GM21717 (cell line): ENCODE results near the gene TLCD1.
A peak's percentile ranks its signal among the peaks of the same experiment; 100 is the strongest.

ENCODE experiments used
- ATAC-seq: cut with Tn5 transposase; IDR thresholded peaks from one replicate; pipeline ENCODE4 v1.9.1; 2021; ENCODE audit warnings: mild to moderate bottlenecking, moderate library complexity; ENCODE audit not compliant: unreplicated experiment

The TLCD1 gene

DNA sequence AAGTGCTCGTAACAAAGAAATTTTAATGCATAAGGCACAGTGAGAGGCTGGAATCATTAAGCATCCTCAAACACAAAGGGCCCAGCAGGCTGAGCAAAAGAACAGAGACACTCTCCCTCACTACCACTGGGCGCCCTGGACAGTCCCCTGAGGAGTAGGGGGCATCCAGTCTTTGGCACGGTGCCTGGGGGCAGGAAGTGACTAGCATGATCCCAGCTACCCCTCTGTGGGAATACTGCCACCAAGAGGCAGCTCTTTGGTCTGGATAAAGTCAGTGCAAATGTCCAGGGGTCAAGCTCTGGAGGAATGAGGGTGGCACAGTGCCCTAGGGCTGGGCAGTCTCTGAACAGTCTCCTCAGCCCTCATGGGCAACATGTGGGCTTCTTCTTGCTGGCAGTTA is 11.8 kb downstream of the TLCD1 start:
- ATAC-seq = no peak

DNA sequence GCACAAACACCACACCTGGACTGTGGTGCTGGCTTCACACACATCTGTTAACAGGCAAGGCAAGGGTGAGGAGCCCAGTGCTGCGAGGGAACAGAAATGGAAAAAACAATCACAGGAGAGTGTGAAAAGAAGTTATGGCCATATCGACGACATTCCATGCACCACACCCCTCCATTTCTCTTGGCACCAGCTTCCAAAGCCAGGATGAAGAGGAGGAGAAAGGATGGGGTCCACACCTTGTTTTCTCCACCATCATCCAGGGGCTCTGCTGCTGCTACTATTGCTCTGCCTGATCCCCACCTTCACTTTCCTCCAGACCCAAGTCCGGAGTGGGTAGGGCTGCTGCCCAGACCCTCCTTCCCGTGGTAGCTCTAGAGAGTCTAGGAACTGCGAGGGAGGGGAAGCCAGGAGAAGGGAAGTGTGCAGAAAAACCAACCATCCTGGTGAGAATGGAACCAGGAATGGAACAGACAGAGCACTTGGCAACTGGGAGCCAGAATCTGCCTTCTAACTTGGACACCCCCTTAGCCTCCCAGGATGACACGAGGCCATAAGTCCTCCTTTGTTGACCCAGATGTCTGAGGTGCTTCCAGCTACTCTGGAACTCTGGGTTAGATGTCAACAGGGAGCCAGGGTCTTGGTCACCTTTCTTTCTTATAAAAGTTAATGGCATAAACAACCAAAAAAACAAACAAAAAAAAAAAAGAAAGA is 13.2 kb downstream of the TLCD1 start:
- no peak for ATAC-seq

DNA sequence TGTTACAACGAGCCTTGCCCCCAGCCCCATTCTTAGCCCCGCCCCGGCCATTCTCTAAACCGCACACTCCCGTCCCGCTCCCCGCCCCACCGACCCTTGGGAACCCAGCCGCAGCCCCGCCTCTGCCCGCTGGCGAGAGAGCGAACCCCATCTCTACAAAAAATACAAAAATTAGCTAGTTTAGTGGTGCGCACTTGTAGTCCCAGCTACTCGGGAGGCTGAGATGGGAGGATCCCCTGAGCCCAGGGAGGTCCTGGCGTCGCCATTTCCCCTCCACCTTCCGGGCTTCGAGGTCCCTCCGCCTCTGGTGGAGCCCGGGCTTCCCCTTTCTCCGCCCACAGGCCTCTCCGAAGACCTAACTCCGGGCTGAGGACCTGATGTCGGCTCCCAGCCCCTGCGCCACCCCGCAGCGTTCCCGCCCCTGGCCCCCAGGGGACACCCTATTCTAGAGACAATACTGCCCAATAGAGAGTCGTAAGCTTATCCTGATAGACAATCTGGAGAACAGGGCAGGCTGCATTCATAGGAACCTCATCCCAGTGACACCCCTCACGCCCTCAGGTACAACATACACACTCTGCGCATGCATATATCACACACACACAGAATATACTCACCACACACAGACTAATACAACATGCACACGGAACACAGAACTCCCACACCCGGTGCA is 13.9 kb downstream of the TLCD1 start:
- ATAC-seq = no peak

- ATAC-seq = no peak
These were observed 14.4 kb downstream of the TLCD1 start, which contains the start of gene PROCA1 for GRCh38 chr17:28711723-28712031. Gene PROCA1 (minus strand): TSS chr17:28711888. CDS start chr17:28711660, 228 bp downstream.

DNA sequence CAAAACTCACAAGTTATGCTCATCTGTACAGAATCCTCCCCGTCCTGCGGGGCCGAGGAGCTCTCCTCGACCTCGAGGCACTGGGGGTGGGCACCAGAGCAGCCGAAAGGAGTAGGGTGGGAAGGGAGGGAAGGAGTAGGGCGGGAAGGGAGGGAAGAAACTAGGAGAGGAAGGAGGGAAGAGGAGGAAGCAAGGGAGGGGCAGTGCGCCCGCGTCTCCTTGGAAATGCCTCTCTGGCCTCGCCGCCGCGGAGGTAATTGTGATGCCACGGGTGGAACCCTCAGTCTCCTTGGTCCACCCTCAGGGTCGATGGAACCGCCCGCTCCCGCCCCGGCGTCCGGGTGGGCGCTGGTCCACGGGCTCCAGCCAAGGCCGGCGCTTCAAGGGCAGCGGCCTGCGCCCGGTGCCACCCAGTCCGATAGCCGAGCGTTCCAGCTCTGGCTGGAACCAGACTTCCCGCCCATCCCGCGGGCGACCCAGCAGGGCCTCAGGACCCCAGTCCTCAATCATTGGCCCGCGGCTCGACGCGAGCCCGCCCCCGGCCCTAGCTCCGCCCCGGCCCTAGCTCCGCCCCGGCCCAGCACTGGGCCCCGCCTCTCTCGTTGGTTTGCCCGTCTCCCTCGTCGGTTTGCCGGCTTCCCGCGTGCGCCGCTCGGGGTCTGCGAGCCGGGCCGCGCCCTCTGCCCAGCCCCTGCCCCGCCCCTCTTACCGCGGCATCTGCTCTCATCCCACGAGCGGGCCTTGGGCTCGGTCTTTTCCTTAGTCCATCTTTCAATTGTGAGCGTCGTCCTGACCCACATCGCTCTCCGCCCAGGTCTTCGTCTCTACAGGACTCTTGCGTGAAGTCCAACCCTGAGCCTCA is 14.9 kb downstream of the TLCD1 start:
- peak; percentile 63 for ATAC-seq

GRCh38 chr17:28707339-28707720 is 18.7 kb downstream of the TLCD1 start:
- ATAC-seq = no peak

DNA sequence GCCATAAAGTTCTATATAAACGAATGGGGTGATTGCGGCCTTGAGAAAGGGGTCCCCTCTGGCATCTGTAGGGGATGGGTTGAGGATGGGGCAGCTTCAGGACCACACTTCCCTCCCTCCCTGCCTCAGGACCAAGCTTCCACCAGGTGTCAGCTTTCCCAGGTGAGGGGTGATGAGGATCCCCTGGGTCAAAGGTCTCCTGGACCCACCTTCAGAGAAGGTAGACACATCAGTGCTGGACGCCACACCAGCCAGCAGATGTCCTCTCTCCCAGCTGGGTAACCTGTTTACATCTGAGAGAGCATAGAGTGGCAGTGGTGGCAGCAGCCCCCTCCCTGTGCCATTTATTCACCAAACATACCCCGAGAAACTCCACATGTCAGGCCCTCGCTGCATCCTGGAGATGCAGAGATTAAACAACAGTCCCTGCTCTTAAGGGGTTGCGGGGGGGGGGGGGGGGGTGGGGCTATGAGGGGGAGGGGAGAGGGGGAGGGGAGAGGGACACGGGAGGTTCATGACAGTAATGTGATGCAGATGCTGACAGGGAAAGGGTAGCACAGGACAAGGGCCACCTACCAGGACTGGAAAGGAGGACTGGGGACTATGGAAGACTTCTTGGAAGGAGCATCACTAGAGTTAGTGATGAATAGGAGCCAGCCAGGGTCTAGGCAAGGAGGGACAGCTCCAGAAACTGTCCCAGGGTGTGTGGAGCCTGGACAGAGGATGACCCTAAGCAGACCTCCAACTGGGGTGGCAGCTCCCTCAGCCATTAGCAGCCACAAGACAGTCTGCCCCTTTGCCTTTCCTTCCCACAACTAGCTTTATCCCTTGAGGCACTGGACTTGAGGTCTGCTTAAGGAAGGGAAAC is 19.3 kb downstream of the TLCD1 start:
- no peak for ATAC-seq

- ATAC-seq = no peak
These were observed 20.2 kb downstream of the TLCD1 start for GRCh38 chr17:28705728-28706334.

GRCh38 chr17:28705074-28705659 is 20.9 kb downstream of the TLCD1 start:
- ATAC-seq = no peak

GRCh38 chr17:28704219-28704858 is 21.7 kb downstream of the TLCD1 start:
- ATAC-seq = no peak

DNA sequence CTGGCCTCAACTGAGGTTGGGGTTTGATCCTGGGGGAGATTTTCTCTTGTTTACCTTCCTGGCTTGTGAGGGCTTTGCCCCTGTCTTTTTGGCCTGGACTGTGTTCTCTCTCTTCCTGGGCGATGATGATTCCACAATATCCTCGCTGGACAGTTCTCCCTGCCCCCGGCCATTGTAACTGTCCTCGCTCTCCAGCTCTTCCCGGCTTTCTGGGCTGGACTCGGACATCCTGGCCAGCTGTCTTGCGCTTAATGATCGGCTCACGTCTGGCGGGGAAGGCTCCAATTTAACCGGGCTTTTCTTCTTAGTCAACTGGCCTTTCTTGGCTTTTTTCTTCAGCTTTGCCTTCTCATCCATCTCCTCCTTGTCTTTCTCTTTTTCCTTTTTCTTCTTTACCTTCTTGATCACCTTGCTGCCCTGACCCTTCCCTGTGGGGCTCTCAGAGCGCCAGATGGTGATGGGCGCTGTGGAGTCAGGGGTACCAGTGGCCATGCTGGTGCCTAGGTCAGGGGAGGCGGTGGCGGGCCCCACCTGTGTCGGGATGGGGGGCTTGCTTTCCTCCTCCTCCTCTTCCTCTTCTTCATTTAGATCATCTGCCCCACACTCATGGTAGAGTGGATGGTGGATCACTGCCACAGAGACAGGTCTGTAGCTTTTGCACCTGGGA is 22.3 kb downstream of the TLCD1 start:
- ATAC-seq = no peak

DNA sequence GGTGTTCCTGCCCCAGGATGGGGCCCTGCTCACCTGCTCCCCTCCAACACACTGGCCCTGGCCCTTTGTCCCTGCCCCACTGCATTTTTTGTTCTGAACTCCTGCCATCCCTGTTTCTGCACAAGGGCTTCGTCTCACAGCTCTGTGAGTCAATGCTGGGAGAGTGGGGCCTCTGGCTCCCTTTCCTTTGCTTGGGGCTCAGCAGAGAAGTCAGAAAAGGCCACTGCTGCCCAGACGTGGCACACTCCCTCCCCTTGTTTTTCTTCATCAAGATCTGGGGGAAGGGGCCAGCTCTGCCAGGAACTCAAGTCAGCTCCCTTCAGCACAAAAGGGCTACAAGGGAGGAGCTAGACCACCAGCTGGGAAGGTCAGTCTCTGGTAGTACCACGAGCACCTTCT is 23.3 kb downstream of the TLCD1 start:
- ATAC-seq = no peak

DNA sequence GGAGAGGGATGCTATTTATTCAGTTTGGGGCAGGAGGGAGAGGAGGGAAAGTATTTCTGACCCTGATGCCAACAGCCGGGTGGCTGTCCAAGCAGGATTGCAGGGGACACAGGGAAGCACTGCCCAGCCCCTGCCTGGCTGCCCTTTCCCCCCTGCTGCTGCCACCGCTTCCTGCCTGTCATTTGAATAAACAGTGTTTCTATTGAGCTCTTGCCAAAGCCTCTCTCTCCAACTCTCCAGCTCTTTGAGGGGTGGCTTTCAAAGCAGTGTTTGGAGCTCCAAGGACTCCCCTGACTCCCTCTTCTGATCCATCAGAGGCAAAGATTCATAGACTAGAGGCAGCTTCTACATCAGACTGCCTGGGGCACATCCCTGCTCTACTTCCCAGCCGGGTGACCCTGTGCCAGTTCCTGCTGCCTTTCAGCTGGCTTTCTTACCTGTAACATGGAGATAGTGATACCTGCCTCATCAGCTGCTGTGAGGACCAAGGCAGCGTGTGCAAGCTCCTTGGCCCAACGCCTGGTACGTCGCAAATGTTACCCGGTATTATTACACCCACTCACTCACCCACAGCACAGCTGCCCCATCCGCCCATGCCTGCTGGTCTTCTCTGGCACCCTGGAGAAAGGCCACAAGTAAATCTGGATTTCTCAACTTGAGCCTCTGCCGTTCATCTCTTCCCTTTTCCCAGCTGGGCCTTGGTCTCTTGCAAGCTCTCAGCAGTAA is 23.8 kb downstream of the TLCD1 start:
- ATAC-seq = no peak

GRCh38 chr17:28700830-28701492 is 25.1 kb downstream of the TLCD1 start:
- no peak for ATAC-seq

DNA sequence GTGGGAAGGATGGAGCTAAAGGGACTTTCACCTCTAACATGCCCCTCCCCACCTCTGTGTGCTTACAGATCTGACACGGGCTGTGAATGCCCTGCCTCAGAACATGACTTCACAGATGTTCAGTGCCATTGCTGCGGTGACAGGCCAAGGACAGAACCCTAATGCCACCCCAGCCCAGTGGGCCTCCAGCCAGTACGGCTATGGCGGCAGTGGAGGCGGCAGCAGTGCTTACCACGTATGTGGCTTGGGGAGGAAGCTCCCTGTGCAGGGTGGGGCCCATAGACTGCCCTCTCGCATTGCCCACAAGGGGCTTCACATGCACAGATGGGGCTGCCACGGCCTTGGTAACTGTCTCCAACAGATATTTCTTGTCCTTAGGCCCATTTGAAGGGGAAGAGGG is 25.8 kb downstream of the TLCD1 start:
- ATAC-seq = no peak

DNA sequence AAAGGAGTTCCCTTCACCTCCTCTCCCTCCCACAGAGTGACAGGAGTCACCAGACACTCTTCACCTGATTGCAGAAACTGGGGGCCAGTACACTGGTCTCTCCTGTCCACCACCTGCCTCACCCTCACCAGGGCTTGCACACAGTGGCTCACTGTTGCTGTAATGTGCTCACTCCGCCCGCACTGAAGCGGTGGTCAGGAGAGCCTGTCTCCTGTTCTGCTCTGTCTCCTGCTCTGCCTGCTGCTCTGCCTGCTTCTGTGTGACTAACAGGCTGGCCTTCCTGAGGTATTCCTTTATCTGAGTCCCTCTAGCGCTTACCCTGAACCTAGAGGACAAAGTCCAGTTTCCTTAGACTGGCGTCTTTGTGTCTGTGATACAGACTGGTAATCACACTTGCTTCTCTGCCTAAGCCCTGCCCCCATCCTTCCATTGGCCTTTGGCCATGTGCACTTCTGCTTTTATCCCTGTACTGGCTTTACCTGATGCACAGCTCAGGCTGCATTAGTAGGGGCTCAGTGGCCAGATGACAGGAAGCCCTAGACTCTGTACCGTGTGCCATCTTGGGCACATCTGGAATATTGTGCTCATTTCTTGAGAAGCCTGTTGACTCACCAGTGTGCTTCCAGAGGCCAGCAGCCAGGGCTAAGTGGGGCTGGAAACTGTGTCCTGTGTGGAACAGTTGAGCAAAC is 27.6 kb downstream of the TLCD1 start:
- ATAC-seq = no peak

- no peak for ATAC-seq
These were observed 32.2 kb downstream of the TLCD1 start for GRCh38 chr17:28693869-28694268.
